Adipocyte (in vitro differentiated cells): ENCODE measurements around the gene ACD.

Experiments
- DNase-seq: peaks from one replicate; pipeline ENCODE4 v3.0.0-alpha.2; 2015; ENCODE audit warnings: low read depth
- H3K27me3 ChIP-seq: replicated peaks from 2 replicates; pipeline ENCODE4 v1.7.0; 2013; ENCODE audit warnings: mild to moderate bottlenecking, low read length, moderate library complexity; ENCODE audit not compliant: control insufficient read depth, insufficient read depth
- H3K36me3 ChIP-seq: 2 replicates; pipeline ENCODE4 v1.7.0; 2013; ENCODE audit warnings: low read length, mild to moderate bottlenecking, moderate library complexity; ENCODE audit not compliant: control insufficient read depth, insufficient read depth, severe bottlenecking
- H3K4me1 ChIP-seq: 2 replicates; pipeline ENCODE4 v1.7.0; 2013; ENCODE audit warnings: mild to moderate bottlenecking, low read length, moderate library complexity; ENCODE audit not compliant: control insufficient read depth, insufficient read depth
- H3K4me3 ChIP-seq: 2 replicates; pipeline ENCODE4 v1.7.0; 2013; ENCODE audit warnings: mild to moderate bottlenecking, low read length, moderate library complexity
- H3K9ac ChIP-seq: 2 replicates; pipeline ENCODE4 v1.7.0; 2013; ENCODE audit warnings: mild to moderate bottlenecking, low read length, moderate library complexity
- H3K9me3 ChIP-seq: 2 replicates; pipeline ENCODE4 v1.7.0; 2013; ENCODE audit warnings: mild to moderate bottlenecking, low read length, moderate library complexity; ENCODE audit not compliant: control insufficient read depth

ACD gene

DNA sequence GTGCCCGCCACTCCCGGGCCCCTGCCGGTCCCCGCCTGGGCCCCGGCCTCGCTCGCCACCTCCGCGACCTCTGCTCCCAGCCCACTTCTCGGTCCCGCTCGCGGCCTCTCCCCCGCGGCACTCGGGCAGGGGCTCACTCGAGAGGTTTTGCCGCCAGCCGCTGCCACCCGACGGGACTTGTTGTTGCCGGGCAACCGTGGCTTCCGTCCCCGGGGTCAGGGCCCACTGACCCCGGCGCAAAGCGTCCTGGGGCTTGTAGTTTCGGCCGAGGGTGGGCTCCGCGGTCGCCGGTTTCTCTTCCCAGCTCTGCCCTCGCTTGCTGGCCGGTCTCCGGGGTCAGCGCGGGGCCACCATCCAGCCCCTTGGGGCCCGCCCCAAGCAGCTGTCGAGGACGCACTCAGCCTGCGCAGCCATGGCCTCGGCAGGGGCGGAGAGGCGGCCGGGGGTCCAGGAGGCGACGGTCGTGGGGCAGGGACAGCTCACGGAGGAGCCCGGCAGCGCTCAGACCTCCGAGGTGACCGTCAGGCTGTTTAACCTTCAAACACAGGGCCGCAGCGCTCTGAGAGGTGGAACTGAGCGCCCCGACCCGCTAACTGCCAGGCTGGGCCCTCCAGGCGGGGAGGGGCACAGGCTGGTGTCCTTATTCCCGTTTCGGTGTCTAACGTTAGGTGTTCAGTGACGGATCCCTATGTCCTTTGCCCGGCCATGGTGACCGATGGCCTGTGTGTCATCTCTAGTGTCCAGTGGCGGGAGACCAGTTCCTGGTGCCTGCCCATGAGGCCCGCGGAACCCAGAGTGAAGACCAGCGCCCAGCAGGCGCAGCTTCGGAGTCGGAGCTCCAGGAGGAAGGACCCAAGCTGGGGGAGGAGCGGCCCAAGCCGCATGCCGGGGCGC lies 6.7 kb upstream of the ACD start, which contains the start of the genes C16orf86 and ENKD1:
C16orf86 (plus strand) TSS at position 256 of the 894 bp plus-strand sequence; CDS start at position 413, 157 bp downstream.
ENKD1 (minus strand) TSS at position 192 of the 894 bp plus-strand sequence. CDS start 308 bp downstream, outside the sequence.
- H3K36me3 ChIP-seq = no peaks in the 10 kb centered on the region
- peak; percentile 78 for DNase-seq
- no peaks in the 10 kb centered on the region for H3K9me3 ChIP-seq
- H3K27me3 ChIP-seq = no peaks in the 10 kb centered on the region
- peaks cover 23% of the 10 kb centered on the region for H3K4me1 ChIP-seq
- peak within 1 kb of the TSS; percentile 91 for H3K9ac ChIP-seq
- peak within 1 kb of the TSS; percentile 80 for H3K4me3 ChIP-seq

DNA sequence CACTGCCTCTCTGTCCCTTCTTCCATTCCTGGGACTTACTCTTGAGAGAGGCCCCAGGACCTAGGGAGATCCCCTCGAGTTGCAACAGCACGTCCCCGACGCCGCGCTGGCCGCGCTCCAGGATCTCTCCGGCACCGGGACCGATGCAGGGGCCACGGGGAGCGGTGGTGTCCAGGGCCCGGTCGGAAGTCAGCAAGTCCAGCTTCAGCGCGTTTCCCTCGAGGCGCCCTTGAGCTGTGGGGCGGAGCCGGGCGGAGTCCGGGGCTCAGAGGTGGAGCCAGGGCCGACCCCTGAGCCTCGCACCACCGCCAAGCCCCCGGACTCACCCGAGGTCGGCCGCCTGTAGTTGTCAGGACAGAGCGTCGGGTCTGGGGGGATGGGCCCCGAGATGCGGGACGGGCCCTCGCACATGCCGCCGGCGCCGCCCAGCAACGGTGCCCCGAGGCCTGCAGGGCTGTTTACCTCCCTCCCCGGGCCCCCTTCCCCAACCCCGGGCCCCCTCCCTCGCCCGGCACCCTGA lies 6.0 kb upstream of the ACD start:
- peak overlapping the region; percentile 91 for H3K9ac ChIP-seq
- H3K9me3 ChIP-seq = no peaks in the 10 kb centered on the region
- H3K4me3 ChIP-seq = peak overlapping the region; percentile 80
- H3K27me3 ChIP-seq = no peaks in the 10 kb centered on the region
- no peaks in the 10 kb centered on the region for H3K36me3 ChIP-seq
- H3K4me1 ChIP-seq = peaks cover 25% of the 10 kb centered on the region
- peak; percentile 61 for DNase-seq

GRCh38 chr16:67665598-67665997 lies 5.5 kb upstream of the ACD start:
- peak overlapping the region; percentile 80 for H3K4me3 ChIP-seq
- peaks cover 27% of the 10 kb centered on the region for H3K4me1 ChIP-seq
- no peaks in the 10 kb centered on the region for H3K9me3 ChIP-seq
- peak overlapping the region; percentile 91 for H3K9ac ChIP-seq
- DNase-seq = no peak
- no peaks in the 10 kb centered on the region for H3K27me3 ChIP-seq
- no peaks in the 10 kb centered on the region for H3K36me3 ChIP-seq

DNA sequence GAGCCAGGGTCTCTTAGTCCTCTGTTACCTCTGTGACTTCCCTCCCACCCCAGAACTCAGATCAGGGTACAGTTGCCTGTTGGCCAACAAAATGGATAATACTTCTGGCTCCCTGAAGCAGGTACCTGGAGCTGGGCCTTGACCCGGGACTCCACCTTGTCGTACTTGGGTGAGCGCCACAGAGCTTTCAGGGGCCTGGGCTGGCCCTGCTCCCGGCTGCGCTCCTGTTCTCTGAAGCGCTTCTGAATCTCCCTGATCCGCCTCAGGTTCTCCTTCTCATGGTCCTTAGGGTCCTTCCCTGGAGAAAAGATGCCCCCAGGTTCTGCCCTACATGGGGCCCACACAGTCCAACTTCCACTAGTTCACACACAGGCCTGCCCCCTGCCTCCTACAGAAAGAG lies 4.8 kb upstream of the ACD start:
- H3K4me3 ChIP-seq = no peak overlapping the region
- no peaks in the 10 kb centered on the region for H3K27me3 ChIP-seq
- DNase-seq = no peak
- H3K9me3 ChIP-seq = no peaks in the 10 kb centered on the region
- peaks cover 27% of the 10 kb centered on the region for H3K4me1 ChIP-seq
- H3K9ac ChIP-seq = no peak overlapping the region
- no peaks in the 10 kb centered on the region for H3K36me3 ChIP-seq

DNA sequence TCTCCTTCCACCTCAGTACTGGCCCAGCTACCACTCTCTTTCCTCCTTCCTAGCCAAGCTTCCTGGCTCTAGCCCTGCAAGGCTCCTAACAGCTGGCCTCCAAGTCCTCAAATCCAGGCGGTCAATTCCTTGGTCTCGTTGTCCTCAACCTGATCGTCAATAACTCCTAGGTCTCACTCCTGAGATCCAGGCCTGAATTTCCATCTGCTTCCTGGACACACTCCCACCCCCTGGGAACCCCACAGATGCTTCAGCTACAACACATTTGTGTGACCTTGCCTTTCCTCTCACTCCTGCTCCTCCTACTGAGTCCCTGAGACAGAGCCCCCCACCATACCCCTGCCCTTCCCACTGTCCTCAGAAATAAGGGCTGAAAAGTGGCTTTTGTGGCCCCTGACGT lies 4.2 kb upstream of the ACD start:
- no peaks in the 10 kb centered on the region for H3K36me3 ChIP-seq
- no peaks in the 10 kb centered on the region for H3K27me3 ChIP-seq
- peaks cover 32% of the 10 kb centered on the region for H3K4me1 ChIP-seq
- H3K9ac ChIP-seq = no peak overlapping the region
- DNase-seq = no peak
- no peaks in the 10 kb centered on the region for H3K9me3 ChIP-seq
- no peak overlapping the region for H3K4me3 ChIP-seq

DNA sequence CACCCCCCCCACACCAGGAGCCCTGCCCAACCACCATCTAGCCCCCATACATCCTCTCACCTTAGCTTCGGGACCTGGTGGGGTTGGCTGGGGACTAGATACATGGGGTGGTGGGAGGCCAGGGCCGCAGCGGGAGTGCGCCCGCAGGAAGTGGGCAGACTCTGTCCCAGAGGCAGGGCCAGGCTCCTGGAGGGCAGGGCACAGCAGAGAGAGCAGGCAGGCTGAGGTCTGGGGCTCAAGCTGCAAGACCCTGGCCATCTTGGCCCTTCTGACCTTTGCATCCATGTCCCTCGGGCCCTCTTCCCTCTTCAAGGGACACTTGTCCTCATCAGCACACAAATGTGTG lies 3.8 kb upstream of the ACD start:
- H3K4me1 ChIP-seq = peaks cover 35% of the 10 kb centered on the region
- no peaks in the 10 kb centered on the region for H3K9me3 ChIP-seq
- no peaks in the 10 kb centered on the region for H3K27me3 ChIP-seq
- DNase-seq = no peak
- H3K9ac ChIP-seq = no peak overlapping the region
- H3K4me3 ChIP-seq = no peak overlapping the region
- H3K36me3 ChIP-seq = no peaks in the 10 kb centered on the region

- Histone ChIP-seq H3K9ac (no peak overlapping the region), H3K27me3 (no peaks in the 10 kb centered on the region), H3K9me3 (no peaks in the 10 kb centered on the region), H3K4me1 (peaks cover 35% of the 10 kb centered on the region), H3K36me3 (no peaks in the 10 kb centered on the region), H3K4me3 (no peak overlapping the region)
- DNase-seq = peak; percentile 42
These were observed 3.3 kb upstream of the ACD start for GRCh38 chr16:67663151-67663876.

GRCh38 chr16:67662653-67663010 lies 2.6 kb upstream of the ACD start:
- Histone ChIP-seq H3K4me3 (no peak overlapping the region), H3K9me3 (no peaks in the 10 kb centered on the region), H3K36me3 (peaks cover 3% of the 10 kb centered on the region), H3K4me1 (peaks cover 30% of the 10 kb centered on the region), H3K27me3 (no peaks in the 10 kb centered on the region), H3K9ac (no peak overlapping the region)
- DNase-seq = no peak

DNA sequence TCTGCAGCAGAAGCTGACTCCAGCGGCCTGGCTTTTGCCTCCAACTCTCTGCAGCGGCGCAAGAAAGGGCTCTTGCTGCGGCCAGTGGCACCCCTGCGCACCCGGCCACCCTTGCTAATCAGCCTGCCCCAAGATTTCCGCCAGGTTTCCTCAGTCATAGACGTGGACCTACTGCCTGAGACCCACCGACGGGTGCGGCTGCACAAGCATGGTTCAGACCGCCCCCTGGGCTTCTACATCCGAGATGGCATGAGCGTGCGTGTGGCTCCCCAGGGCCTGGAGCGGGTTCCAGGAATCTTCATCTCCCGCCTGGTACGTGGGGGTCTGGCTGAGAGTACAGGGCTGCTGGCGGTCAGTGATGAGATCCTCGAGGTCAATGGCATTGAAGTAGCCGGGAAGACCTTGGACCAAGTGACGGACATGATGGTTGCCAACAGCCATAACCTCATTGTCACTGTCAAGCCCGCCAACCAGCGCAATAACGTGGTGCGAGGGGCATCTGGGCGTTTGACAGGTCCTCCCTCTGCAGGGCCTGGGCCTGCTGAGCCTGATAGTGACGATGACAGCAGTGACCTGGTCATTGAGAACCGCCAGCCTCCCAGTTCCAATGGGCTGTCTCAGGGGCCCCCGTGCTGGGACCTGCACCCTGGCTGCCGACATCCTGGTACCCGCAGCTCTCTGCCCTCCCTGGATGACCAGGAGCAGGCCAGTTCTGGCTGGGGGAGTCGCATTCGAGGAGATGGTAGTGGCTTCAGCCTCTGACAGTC lies 2.0 kb upstream of the ACD start:
- Histone ChIP-seq H3K4me3 (no peak overlapping the region), H3K27me3 (no peaks in the 10 kb centered on the region), H3K36me3 (peaks cover 5% of the 10 kb centered on the region), H3K9me3 (no peaks in the 10 kb centered on the region), H3K4me1 (peaks cover 24% of the 10 kb centered on the region), H3K9ac (no peak overlapping the region)
- no peak for DNase-seq

GRCh38 chr16:67661101-67661761 lies 1.2 kb upstream of the ACD start:
- H3K9me3 ChIP-seq = no peaks in the 10 kb centered on the region
- no peak overlapping the region for H3K9ac ChIP-seq
- peak overlapping the region; percentile 98 for H3K4me3 ChIP-seq
- H3K36me3 ChIP-seq = peaks cover 5% of the 10 kb centered on the region
- H3K4me1 ChIP-seq = peaks cover 21% of the 10 kb centered on the region
- no peaks in the 10 kb centered on the region for H3K27me3 ChIP-seq
- DNase-seq = peak; percentile 31
